Right lobe of liver (tissue), 6 donors: ENCODE results near the gene CAVIN3. TPM values are rescaled to one million over a fixed set of nuclear protein-coding genes. Genes with fewer than 3 reads are reported as not detected.
A peak's percentile ranks its signal among the peaks of the same experiment; 100 is the strongest.

Experiments used
- ATAC-seq, 4 donors: fragments of 200-7000 bp; cut with Tn5 transposase; one replicate each; pipeline ENCODE4 v1.9.1; 2020; ENCODE audit warnings: mild to moderate bottlenecking in 4 of 4, moderate library complexity in 4 of 4
- DNase-seq, 3 donors: peaks; one replicate each; pipeline ENCODE4 v3.0.0-alpha.2; 2020
- H3K27ac ChIP-seq, 3 donors: fragments of 200-600 bp; one replicate each; pipeline ENCODE4 v1.8.0; 2022
- H3K27me3 ChIP-seq, 2 donors: fragments of 200-600 bp; one replicate each; pipeline ENCODE4 v1.8.0; 2022
- H3K36me3 ChIP-seq, 4 donors: fragments of 200-600 bp; sonication (generic) in 1 of 4; one replicate each; pipeline versions ENCODE4 v1.5.1 to v1.8.0; 2017 to 2022; ENCODE audit warnings: control low read depth in 1 of 4
- H3K4me1 ChIP-seq, 4 donors: fragments of 200-600 bp; sonication (generic) in 1 of 4; one replicate each; pipeline versions ENCODE4 v1.5.1 to v1.8.0; 2017 to 2022; ENCODE audit warnings: control low read depth in 1 of 4
- H3K4me3 ChIP-seq, 3 donors: fragments of 200-600 bp; one replicate each; pipeline ENCODE4 v1.8.0; 2022
- H3K9me3 ChIP-seq, 4 donors: fragments of 200-600 bp; sonication (generic) in 1 of 4; one replicate each; pipeline versions ENCODE4 v1.5.1 to v1.8.0; 2017 to 2022; ENCODE audit warnings: control low read depth in 1 of 4
- POLR2A ChIP-seq: fragments of 450-650 bp; IDR thresholded peaks from one replicate; pipeline ENCODE4 v1.6.1; 2017; ENCODE audit warnings: antibody characterized with exemption, mild to moderate bottlenecking
- WGBS: methylation state at CpG from one replicate; pipeline ENCODE4 v1.1.6; 2018; ENCODE audit warnings: low coverage, low lambda C conversion rate; ENCODE audit not compliant: insufficient coverage; ENCODE audit errors: missing lambda C conversion rate; 5-methylcytosine and 5-hydroxymethylcytosine counted together
- intact Hi-C, 2 donors: fragments of 100-400 bp; cut with DNase I; formaldehyde crosslinking; loops; one replicate each; pipeline versions ENCODE4 v1.11.2 to v1.14.1; 2022
- total RNA-seq, 6 experiments: library from RNA; depleted of rRNA in 2 of 6; stranded (reverse); fragments of >200 nt in 2 of 6; fragmentation: NEBNext Ultra II Directional in 3 of 6; extraction: Animal tissue kit (Norgen Biotek cat#: 25700) in 3 of 6; gene quantifications; one replicate each; pipeline versions ENCODE4 v1.1.0 to v1.2.4, GENCODE V29; 2016 to 2023
- TF ChIP-seq, protein P1 (sequence below), 4 donors: fragments of 200-600 bp in 3 of 4; fragments of 450-650 bp in 1 of 4; IDR thresholded peaks; one replicate each; pipeline versions ENCODE4 v1.5.1 to v1.8.0; 2016 to 2022; ENCODE audit warnings: antibody characterized with exemption in 4 of 4, mild to moderate bottlenecking in 2 of 4
- donor health status: DM: no; HTN: yes; CAD: no.
- donor health status: DM: no; HTN: no; CAD: no.
- donor health status: DM: no; HTN: no; CAD: no.
- donor health status: DM: no; HTN: yes; CAD: no.
- donor health status: DM: no; HTN: yes; CAD: no.

CAVIN3 gene
- total RNA-seq, 6 experiments from 2014 or later: 2.6 to 11.2 (median 4.1) TPM

DNA sequence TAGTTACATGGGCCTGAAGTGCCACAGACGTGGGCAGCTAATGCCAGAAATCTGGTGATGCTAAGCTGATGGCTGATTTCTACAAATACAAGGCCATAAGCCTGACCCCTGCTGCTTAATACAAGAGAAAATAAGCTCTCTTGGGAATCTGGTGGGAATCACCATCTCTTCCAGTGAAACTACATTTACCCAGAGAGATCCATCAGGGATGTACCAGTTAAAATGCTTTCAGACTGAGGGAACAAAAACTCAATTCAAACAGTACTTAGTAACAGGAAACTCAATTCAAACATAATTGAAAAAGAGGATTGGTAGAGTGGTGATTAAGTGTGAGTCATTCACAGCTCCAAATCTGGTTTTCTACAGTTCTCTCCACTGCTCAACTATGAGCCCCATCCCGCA, 1.7 kb upstream of the CAVIN3 start:
- H3K4me1 ChIP-seq: peaks cover 0 to 6% (median 0%) of the 10 kb centered on the region in 4 donors
- WGBS: 63% methylated on average over 2 of the region's 2 CpGs
- no peak overlapping the region for H3K4me3 ChIP-seq
- intact Hi-C loops: no loop called here
- no peak overlapping the region for H3K27ac ChIP-seq
- H3K27me3 ChIP-seq: no peaks in the 10 kb centered on the region
- DNase-seq (no peak), ATAC-seq (no peak)
- TF ChIP-seq, protein P1, sequence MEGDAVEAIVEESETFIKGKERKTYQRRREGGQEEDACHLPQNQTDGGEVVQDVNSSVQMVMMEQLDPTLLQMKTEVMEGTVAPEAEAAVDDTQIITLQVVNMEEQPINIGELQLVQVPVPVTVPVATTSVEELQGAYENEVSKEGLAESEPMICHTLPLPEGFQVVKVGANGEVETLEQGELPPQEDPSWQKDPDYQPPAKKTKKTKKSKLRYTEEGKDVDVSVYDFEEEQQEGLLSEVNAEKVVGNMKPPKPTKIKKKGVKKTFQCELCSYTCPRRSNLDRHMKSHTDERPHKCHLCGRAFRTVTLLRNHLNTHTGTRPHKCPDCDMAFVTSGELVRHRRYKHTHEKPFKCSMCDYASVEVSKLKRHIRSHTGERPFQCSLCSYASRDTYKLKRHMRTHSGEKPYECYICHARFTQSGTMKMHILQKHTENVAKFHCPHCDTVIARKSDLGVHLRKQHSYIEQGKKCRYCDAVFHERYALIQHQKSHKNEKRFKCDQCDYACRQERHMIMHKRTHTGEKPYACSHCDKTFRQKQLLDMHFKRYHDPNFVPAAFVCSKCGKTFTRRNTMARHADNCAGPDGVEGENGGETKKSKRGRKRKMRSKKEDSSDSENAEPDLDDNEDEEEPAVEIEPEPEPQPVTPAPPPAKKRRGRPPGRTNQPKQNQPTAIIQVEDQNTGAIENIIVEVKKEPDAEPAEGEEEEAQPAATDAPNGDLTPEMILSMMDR (IDR thresholded peaks at IDR 0.05): no peak
- no peak for TF ChIP-seq POLR2A
- no peaks in the 10 kb centered on the region for H3K9me3 ChIP-seq
- H3K36me3 ChIP-seq: no peaks in the 10 kb centered on the region

DNA sequence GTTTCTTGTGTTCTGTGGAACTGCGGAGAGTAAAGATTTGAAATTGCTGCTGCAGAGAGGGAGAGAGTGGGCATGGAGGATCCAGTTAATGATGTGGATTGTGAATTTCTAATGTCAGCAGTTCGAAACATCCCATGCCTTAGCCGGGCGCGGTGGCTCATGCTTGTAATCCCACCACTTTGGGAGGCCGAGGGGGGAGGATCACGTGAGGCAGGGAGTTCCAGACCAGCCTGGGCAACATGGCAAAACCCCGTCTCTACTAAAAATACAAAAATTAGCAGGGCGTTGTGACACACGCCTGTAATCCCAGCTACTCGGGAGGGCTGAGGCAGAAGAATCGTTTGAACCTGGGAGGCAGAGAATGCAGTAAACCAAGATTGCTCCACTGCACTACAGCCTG, 1.1 kb upstream of the CAVIN3 start:
- no peak overlapping the region for H3K4me3 ChIP-seq
- H3K9me3 ChIP-seq: no peaks in the 10 kb centered on the region
- H3K27me3 ChIP-seq: no peaks in the 10 kb centered on the region
- no peak for TF ChIP-seq POLR2A
- TF ChIP-seq, protein P1 (IDR thresholded peaks at IDR 0.05): no peak
- ATAC-seq (no peak), DNase-seq (no peak)
- H3K4me1 ChIP-seq: peaks cover 0 to 6% (median 0%) of the 10 kb centered on the region in 4 donors
- intact Hi-C loops: no loop called here
- peak overlapping the region in 2 of 3 donors; percentile 62 to 64 for H3K27ac ChIP-seq
- WGBS: 90% methylated on average over 12 of the region's 12 CpGs
- H3K36me3 ChIP-seq: no peaks in the 10 kb centered on the region

GRCh38 chr11:6319704-6320410, 444 bp downstream of the CAVIN3 start:
- peak; percentile 67 to 85 (median 78) for DNase-seq
- intact Hi-C loops: no loop called here
- WGBS: 18% methylated on average over 8 of the region's 50 CpGs
- ATAC-seq: peak; percentile 73 to 90 (median 80)
- Histone ChIP-seq H3K36me3 (no peaks in the 10 kb centered on the region), H3K27me3 (no peaks in the 10 kb centered on the region), H3K4me1 (peaks cover 0 to 6% (median 0%) of the 10 kb centered on the region in 4 donors), H3K27ac (peak overlapping the region; percentile 69 to 92 (median 85)), H3K4me3 (peak overlapping the region; percentile 39 to 51 (median 51)), H3K9me3 (no peaks in the 10 kb centered on the region)
- TF ChIP-seq, protein P1 (IDR thresholded peaks at IDR 0.05): no peak
- no peak for TF ChIP-seq POLR2A

DNA sequence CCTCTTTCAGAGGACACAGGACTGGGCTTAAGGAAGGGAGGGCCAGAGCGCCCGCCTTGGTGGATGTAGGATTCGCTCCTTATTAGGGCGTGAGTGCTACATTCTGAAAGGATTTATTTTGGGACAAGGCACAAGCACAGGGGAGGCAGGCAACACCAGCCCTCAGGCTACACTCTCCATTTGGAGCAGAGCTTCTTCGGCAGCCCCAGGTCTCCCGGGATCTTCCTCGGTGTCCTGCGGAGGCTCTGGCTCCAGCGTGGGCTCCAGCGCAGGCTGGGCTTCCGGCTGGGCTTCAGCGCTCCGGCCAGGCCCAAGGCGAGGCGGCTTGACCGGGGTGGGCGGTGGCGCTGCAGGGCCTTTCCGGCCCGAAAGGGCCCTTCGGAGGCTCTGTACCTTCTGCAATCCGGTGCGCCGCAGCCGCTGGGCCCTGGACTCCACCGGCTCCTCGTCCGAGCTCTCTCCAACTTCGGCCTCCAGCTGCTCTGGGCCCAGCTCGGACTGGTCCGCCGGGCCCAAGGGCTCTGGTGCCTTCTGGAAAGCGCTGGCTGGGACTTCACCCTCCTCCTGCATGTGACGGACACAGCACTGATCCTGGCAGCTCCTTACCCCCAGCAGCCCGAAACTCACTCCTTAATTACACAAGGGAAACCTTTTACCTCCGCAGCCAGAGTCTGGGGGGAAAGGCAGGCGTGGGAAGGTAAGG, 1.1 kb downstream of the CAVIN3 start:
- H3K27ac ChIP-seq: peak overlapping the region; percentile 69 to 92 (median 85)
- TF ChIP-seq, protein P1 (IDR thresholded peaks at IDR 0.05): no peak
- no peaks in the 10 kb centered on the region for H3K36me3 ChIP-seq
- intact Hi-C loops: no loop called here
- peaks cover 0 to 6% (median 0%) of the 10 kb centered on the region in 4 donors for H3K4me1 ChIP-seq
- H3K9me3 ChIP-seq: no peaks in the 10 kb centered on the region
- WGBS: 23% methylated on average over 6 of the region's 37 CpGs
- DNase-seq: peak; percentile 46 to 59 (median 49)
- no peaks in the 10 kb centered on the region for H3K27me3 ChIP-seq
- ATAC-seq: peak; percentile 45 to 57 (median 46)
- peak overlapping the region; percentile 39 to 51 (median 51) for H3K4me3 ChIP-seq
